ENCODE data around the gene RBPMS2. TPM values are rescaled to one million over a fixed set of nuclear protein-coding genes. Genes with fewer than 3 reads are reported as not detected.
"Not testable (repeated sequence)": the region's sequence is repeated elsewhere in the genome, so short reads cannot be mapped to it uniquely, and the experiment has no call there.

Gene RBPMS2
- 10 to 100 TPM in 2 of 4 donors, 1 to 10 TPM in 2; 4.4 to 27.7 (median 11.5) TPM for total RNA-seq

DNA sequence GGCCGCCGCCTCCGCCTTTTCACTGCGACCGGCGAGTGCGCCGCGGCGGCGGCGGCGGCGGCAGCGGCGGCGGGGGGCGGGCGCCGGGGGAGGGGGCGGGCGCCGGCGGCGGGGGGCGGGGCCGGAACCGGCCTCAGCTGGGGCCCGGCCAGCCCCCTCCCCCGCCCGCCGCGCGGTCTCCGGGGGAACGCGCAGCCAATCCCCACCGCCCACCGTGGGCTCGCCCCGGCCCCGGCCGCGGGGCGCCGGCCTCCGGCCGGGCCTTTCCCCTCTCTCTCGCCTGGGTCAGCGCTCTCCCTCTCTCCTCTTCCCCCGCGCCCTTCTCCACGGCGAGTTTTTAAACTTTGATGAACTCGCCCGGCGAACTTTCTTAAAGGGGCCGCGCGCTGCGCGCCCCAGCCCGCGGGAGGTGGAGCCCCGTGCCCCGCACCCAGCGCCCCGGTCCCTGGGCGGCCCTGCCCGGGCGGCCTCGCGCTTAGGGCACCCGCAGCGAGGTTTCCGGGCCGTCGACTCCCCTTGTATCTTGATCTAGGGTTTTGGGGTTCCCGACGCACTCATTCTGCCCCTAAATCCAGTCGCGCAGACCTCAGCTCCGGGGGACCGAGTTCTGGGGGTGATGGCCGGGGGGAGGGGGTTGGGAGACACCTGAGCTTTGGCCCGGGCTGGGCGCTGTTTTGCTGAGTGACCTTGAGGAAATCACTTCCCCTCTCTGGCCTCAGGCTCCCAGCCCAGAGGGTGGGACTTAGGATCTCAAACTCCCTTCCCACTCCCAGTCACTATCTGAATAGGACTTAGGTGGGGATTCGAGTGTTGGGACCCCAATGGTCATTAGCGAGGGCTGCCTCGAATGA, at the start of gene RBPMS2:
Gene RBPMS2, minus strand, starts transcription at position 39 of the 851 bp plus-strand sequence. CDS start 270 bp downstream, outside the sequence.
- TF ChIP-seq POLR2AphosphoS5 (IDR thresholded peaks at IDR 0.05), result peak in 1 of 3 donors; percentile 8
- TF ChIP-seq, protein P1, sequence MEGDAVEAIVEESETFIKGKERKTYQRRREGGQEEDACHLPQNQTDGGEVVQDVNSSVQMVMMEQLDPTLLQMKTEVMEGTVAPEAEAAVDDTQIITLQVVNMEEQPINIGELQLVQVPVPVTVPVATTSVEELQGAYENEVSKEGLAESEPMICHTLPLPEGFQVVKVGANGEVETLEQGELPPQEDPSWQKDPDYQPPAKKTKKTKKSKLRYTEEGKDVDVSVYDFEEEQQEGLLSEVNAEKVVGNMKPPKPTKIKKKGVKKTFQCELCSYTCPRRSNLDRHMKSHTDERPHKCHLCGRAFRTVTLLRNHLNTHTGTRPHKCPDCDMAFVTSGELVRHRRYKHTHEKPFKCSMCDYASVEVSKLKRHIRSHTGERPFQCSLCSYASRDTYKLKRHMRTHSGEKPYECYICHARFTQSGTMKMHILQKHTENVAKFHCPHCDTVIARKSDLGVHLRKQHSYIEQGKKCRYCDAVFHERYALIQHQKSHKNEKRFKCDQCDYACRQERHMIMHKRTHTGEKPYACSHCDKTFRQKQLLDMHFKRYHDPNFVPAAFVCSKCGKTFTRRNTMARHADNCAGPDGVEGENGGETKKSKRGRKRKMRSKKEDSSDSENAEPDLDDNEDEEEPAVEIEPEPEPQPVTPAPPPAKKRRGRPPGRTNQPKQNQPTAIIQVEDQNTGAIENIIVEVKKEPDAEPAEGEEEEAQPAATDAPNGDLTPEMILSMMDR (IDR thresholded peaks at IDR 0.05), result no peak
- H3K27me3 ChIP-seq, result peaks cover 42% of the 10 kb centered on the region
- no peak for DNase-seq
- 3% methylated on average over 47 of the region's 90 CpGs; no CpG with 5 or more reads in 1 of the 2 donors for WGBS, 2 donors (ENCODE audit: low coverage in 1 of 2)
- H3K27ac ChIP-seq, result peak within 1 kb of the TSS; percentile 86 to 93 (median 90)
- intact Hi-C loops (cut with DNase I; ENCODE audit: low total_unique reads), result loop anchor here (2.0 kb wide), 1 partner anchor 35 kb away; no protein-coding TSS in a partner anchor
- H3K9me3 ChIP-seq, result no peaks in the 10 kb centered on the region
- peak within 1 kb of the TSS; percentile 48 to 73 (median 62) for H3K4me3 ChIP-seq
- in situ Hi-C loops (cut with MboI; ENCODE audit: low pct_ligation_motif_present in 1 of 4, low pct_unique_long_range_greater_than_20kb in 1 of 4, low sequenced_read_pairs in 3 of 4), result no loop called here
- peaks cover 0 to 8% (median 1%) of the 10 kb centered on the region in 4 donors for H3K4me1 ChIP-seq
- H3K36me3 ChIP-seq, result no peaks in the 10 kb centered on the region

DNA sequence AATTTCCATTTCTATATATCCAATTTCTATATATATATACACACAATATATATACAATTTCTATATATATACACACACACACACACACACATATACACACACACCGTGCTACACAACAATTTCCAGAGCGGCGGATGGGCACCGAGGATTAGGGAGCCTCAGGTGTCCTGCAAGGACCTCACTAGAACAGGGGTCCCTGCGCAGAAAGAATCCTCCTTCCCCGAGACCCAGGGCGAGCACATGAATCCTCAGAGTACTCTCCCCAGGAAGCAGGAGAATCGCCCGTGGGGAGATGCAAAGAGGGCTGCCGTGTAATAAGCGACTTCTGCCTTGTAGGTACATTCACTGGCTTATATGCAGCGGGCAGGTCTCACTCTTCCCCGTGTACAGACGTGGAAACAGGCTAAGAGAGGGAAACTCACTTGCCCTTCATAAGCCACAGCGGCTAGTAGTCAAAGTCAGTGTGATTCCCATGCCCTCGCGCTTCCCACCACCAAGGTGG, 49.6 kb upstream of the RBPMS2 start:
- 0 to 1% methylated on average over 3 to 17 of the region's 17 CpGs for WGBS, 2 donors (ENCODE audit: low coverage in 1 of 2)
- DNase-seq, result no peak
- Histone ChIP-seq H3K27ac (peak overlapping the region; percentile 33 to 72 (median 68)), H3K36me3 (no peaks in the 10 kb centered on the region), H3K27me3 (peaks cover 6% of the 10 kb centered on the region), H3K9me3 (no peaks in the 10 kb centered on the region), H3K4me3 (peak overlapping the region in 3 of 4 donors; percentile 28 to 59 (median 47)), H3K4me1 (peaks cover 16 to 31% (median 24%) of the 10 kb centered on the region in 4 donors)
- in situ Hi-C loops (cut with MboI; ENCODE audit: low pct_ligation_motif_present in 1 of 4, low pct_unique_long_range_greater_than_20kb in 1 of 4, low sequenced_read_pairs in 3 of 4) (no loop called here), intact Hi-C loops (cut with DNase I; ENCODE audit: low total_unique reads) (no loop called here)
- TF ChIP-seq, protein P1 (IDR thresholded peaks at IDR 0.05), result no peak
- TF ChIP-seq POLR2AphosphoS5 (IDR thresholded peaks at IDR 0.05), result no peak

DNA sequence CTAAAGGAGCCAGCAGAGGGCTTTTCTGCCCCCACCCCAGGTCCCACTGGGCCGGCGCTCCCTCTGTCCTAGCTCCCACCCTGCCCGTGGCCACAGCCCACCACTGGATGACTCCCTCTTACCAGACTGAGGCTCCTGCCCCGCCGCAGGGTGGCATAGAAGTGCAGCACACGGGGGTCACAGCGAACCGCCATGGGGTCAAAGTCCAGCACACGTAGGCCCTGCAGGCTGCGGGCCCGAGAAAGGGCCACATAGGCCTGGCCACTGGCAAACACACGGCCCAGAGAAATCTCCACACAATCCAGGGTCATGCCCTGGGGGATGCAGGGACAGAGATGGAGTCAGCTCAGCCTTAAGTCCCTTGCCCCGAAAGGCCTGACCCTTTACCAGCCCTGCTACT, 41.1 kb upstream of the RBPMS2 start:
- H3K27me3 ChIP-seq, result no peaks in the 10 kb centered on the region
- H3K4me1 ChIP-seq, result no peaks in the 10 kb centered on the region
- H3K9me3 ChIP-seq, result no peaks in the 10 kb centered on the region
- WGBS, 2 donors (ENCODE audit: low coverage in 1 of 2), result 93% methylated on average over 10 of the region's 13 CpGs; no CpG with 5 or more reads in 1 of the 2 donors
- H3K27ac ChIP-seq, result no peak overlapping the region
- intact Hi-C loops (cut with DNase I; ENCODE audit: low total_unique reads) (no loop called here), in situ Hi-C loops (cut with MboI; ENCODE audit: low pct_ligation_motif_present in 1 of 4, low pct_unique_long_range_greater_than_20kb in 1 of 4, low sequenced_read_pairs in 3 of 4) (no loop called here)
- DNase-seq, result no peak
- no peak overlapping the region for H3K4me3 ChIP-seq
- H3K36me3 ChIP-seq, result no peaks in the 10 kb centered on the region
- TF ChIP-seq, protein P1 (IDR thresholded peaks at IDR 0.05), result no peak
- TF ChIP-seq EP300 (IDR thresholded peaks at IDR 0.05; ENCODE audit: low read depth), result no peak
- TF ChIP-seq POLR2A (IDR thresholded peaks at IDR 0.05), result no peak
- TF ChIP-seq POLR2AphosphoS5 (IDR thresholded peaks at IDR 0.05), result no peak

DNA sequence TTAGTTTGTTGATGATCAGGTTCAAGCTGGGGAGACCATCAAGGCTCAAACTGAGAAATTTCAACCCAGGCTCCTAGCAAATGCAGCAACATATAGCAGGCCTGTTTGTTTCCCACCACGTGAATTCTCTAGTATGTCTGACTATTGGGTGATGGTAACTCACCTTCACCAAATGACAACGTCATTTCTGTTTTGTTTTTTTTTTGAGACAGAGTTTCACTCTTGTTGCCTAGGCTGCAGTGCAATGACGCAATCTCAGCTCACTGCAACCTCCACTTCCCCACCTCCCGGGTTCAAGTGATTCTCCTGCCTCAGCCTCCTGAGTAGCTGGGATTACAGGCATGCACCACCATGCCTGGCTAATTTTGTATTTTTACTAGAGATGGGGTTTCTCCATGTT, 39.6 kb upstream of the RBPMS2 start:
- H3K36me3 ChIP-seq; H3K4me3 ChIP-seq; H3K9me3 ChIP-seq; H3K4me1 ChIP-seq; H3K27me3 ChIP-seq; intact Hi-C loops (cut with DNase I; ENCODE audit: low total_unique reads); H3K27ac ChIP-seq; DNase-seq: not testable (repeated sequence)
- WGBS, 2 donors (ENCODE audit: low coverage in 1 of 2), result 76 to 81% methylated on average over 3 to 4 of the region's 4 CpGs
- in situ Hi-C loops (cut with MboI; ENCODE audit: low pct_ligation_motif_present in 1 of 4, low pct_unique_long_range_greater_than_20kb in 1 of 4, low sequenced_read_pairs in 3 of 4), result loop anchor here in 1 of 4 donors (5.0 kb wide), 1 partner anchor 83 kb away; no protein-coding TSS in a partner anchor

DNA sequence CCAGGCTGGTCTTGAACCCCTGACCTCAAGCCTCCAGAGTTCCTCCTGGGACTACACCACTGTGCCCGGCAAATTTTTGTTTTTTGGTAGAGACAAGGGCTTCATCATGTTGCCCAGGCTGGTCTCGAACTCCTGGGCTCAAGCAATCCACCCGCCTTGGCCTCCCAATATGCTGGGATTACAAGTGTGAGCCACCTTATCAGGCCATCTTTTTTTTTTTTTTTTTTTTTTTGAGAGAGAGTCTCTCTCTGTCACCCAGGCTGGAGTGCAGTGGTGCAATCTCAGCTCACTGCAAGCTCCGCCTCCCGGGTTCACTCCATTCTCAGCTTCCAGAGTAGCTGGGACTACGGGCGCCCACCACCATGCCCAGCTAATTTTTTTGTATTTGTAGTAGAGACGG, 38.9 kb upstream of the RBPMS2 start:
- H3K4me1 ChIP-seq; H3K4me3 ChIP-seq; intact Hi-C loops (cut with DNase I; ENCODE audit: low total_unique reads); H3K27me3 ChIP-seq; H3K36me3 ChIP-seq; H3K9me3 ChIP-seq; H3K27ac ChIP-seq; DNase-seq: not testable (repeated sequence)
- in situ Hi-C loops (cut with MboI; ENCODE audit: low pct_ligation_motif_present in 1 of 4, low pct_unique_long_range_greater_than_20kb in 1 of 4, low sequenced_read_pairs in 3 of 4), result loop anchor here in 1 of 4 donors (5.0 kb wide), 1 partner anchor 82 kb away; no protein-coding TSS in a partner anchor
- 95% methylated on average over 8 of the region's 8 CpGs; no CpG with 5 or more reads in 1 of the 2 donors for WGBS, 2 donors (ENCODE audit: low coverage in 1 of 2)
